ENCODE data around the gene NIT1. TPM values are rescaled to one million over a fixed set of nuclear protein-coding genes. Genes with fewer than 3 reads are reported as not detected.

Gene NIT1
- total and polyA plus RNA-seq, 9 of the 15 experiments (the other 6 are each of a cell fraction or from before 2014, with no cell fraction given), result 18.4 to 76.0 (median 33.7) TPM

DNA sequence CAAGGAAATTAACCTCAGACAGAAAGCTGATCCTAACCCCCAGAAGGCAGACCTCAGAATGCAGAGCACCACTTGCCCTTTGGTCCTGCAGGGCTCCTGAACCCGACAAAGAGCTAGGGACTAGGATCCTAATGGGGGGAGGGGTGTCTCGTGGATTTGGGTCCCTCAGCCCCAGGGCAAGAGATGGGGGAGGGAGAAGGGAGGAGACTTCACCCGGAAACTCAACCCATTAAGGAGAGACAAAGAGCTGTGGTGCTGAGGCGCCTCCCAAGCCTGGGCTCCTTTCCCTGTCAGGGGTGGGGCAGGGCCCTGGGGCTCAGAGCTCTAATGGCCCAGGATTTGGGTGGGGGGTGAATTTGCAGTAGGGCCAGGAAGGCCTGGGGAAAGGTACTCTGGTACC lies 31.4 kb upstream of the NIT1 start:
- Histone ChIP-seq H3K4me2 (ENCODE audit: insufficient read depth, low read length) (no peak overlapping the region), H3K79me2 (ENCODE audit: control insufficient read depth, insufficient read depth, low read length) (no peaks in the 10 kb centered on the region), H3K9me1 (ENCODE audit: control insufficient read depth, insufficient read depth, low read length) (no peaks in the 10 kb centered on the region), H3K27me3 (ENCODE audit: control insufficient read depth in 2 of 2, insufficient read depth in 2 of 2, low read length in 2 of 2) (no peaks in the 10 kb centered on the region), H3K9ac (ENCODE audit: insufficient read depth in 1 of 2, low read depth in 2 of 2, low read length in 2 of 2) (no peak overlapping the region), H3K36me3 (ENCODE audit: control insufficient read depth, insufficient read depth, low read length) (no peaks in the 10 kb centered on the region), H3K4me3 (no peak overlapping the region), H2AFZ (ENCODE audit: low read depth, low read length) (no peak overlapping the region), H4K20me1 (replicated peaks; ENCODE audit: control insufficient read depth, insufficient read depth, low read length) (no peaks in the 10 kb centered on the region), H3K27ac (ENCODE audit: extremely low read depth, low read depth, low read length) (no peak overlapping the region), H3K9me3 (replicated peaks; ENCODE audit: control insufficient read depth, insufficient read depth, low read depth, low read length) (no peaks in the 10 kb centered on the region), H3K4me1 (replicated peaks in 1 of 2; ENCODE audit: control insufficient read depth in 2 of 2, insufficient read depth in 2 of 2, low read length in 2 of 2) (peaks cover 11 to 18% of the 10 kb centered on the region in 2 experiments; a peak in 4 of 5 replicates)
- ATAC-seq (no peak), DNase-seq (ENCODE audit: extremely low read depth in 1 of 4, low spot score in 3 of 4) (no peak), FAIRE-seq (peak; percentile 6)
- in situ Hi-C loops (cut with MboI) (loop anchor here (25.0 kb wide), 1 partner anchor 249 kb away; no protein-coding TSS in a partner anchor), intact Hi-C loops (cut with micrococcal nuclease) (no loop called here)
- 0 out of 2 replicates have a peak, but pooled peaks have one; percentile 17 for TF ChIP-seq GABPB2 (CRISPR knock-in tag; conservative IDR thresholded peaks at IDR 0.05)
- no peak for TF ChIP-seq ZKSCAN8 (CRISPR knock-in tag; IDR thresholded peaks at IDR 0.05)
- POLR2A ChIA-PET, result interaction anchor here (0.7 to 1.6 kb wide), 5 partner anchors 11 to 73 kb away, joined by 3 to 5 read pairs (median 3); no protein-coding TSS in a partner anchor
- no TSS peak for BruUV-seq (replicated peaks)
- WGBS (ENCODE audit: insufficient coverage, low coverage, missing lambda C conversion rate), result 10% methylated on average over 3 of the region's 4 CpGs
- CTCF ChIA-PET (ENCODE audit: low intra/inter-chr PET ratio), result no interaction called here

DNA sequence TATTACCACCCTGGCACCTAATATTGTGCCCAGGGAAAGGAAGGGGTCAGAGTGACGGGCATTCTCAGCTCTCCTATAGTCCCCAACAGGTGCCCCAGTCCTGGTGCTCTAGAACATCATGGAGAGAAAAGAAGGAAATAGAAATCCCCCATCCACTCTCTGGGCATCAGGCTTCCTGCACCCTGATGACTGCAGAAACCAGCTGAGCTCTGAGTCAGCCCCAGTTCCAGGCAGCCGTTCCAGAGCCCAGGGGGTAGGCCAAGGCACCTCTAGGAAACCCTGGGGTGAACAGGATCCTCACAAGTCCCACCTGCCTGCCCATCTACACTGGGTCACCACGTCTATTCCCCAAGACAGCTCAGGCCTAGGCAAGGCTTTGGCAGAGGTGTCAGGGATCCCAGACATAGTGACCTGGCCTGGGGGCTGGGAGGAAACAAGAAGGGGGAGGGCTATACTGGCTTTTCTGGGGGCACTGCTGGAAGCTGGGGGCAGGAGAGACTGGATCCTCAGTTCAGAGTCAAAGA lies 29.3 kb upstream of the NIT1 start:
- Histone ChIP-seq H3K79me2 (ENCODE audit: control insufficient read depth, insufficient read depth, low read length) (no peaks in the 10 kb centered on the region), H3K27ac (ENCODE audit: extremely low read depth, low read depth, low read length) (no peak overlapping the region), H4K20me1 (replicated peaks; ENCODE audit: control insufficient read depth, insufficient read depth, low read length) (no peaks in the 10 kb centered on the region), H3K9me3 (replicated peaks; ENCODE audit: control insufficient read depth, insufficient read depth, low read depth, low read length) (0 out of 2 replicates have a peak, but pooled peaks cover 3% of the 10 kb centered on the region), H3K9me1 (ENCODE audit: control insufficient read depth, insufficient read depth, low read length) (no peaks in the 10 kb centered on the region), H3K4me1 (replicated peaks in 1 of 2; ENCODE audit: control insufficient read depth in 2 of 2, insufficient read depth in 2 of 2, low read length in 2 of 2) (peaks cover 6 to 8% of the 10 kb centered on the region in 2 experiments; a peak in 4 of 5 replicates), H3K4me2 (ENCODE audit: insufficient read depth, low read length) (no peak overlapping the region), H3K4me3 (no peak overlapping the region), H3K27me3 (ENCODE audit: control insufficient read depth in 2 of 2, insufficient read depth in 2 of 2, low read length in 2 of 2) (no peaks in the 10 kb centered on the region), H3K36me3 (ENCODE audit: control insufficient read depth, insufficient read depth, low read length) (no peaks in the 10 kb centered on the region), H3K9ac (ENCODE audit: insufficient read depth in 1 of 2, low read depth in 2 of 2, low read length in 2 of 2) (no peak overlapping the region; a peak in 1 of 4 replicates), H2AFZ (ENCODE audit: low read depth, low read length) (no peak overlapping the region)
- WGBS (ENCODE audit: insufficient coverage, low coverage, missing lambda C conversion rate), result 18% methylated on average over 2 of the region's 3 CpGs
- CTCF ChIA-PET (ENCODE audit: low intra/inter-chr PET ratio), result no interaction called here
- POLR2A ChIA-PET, result interaction anchor here (0.9 kb wide), 1 partner anchor 9 kb away, joined by 3 read pairs; the partner anchor contains the start of gene KLHDC9
- in situ Hi-C loops (cut with MboI), result loop anchor here (25.0 kb wide), 1 partner anchor 251 kb away; no protein-coding TSS in a partner anchor
- FAIRE-seq (no peak), DNase-seq (ENCODE audit: extremely low read depth in 1 of 4, low spot score in 3 of 4) (no peak), ATAC-seq (no peak)
- intact Hi-C loops (cut with micrococcal nuclease), result no loop called here
- BruUV-seq (replicated peaks), result no TSS peak
- TF ChIP-seq ZBTB17 (CRISPR knock-in tag; IDR thresholded peaks at IDR 0.05) (no peak), ZBTB2 (IDR thresholded peaks at IDR 0.05) (no peak), ZNF780A (CRISPR knock-in tag; IDR thresholded peaks at IDR 0.05) (no peak), GATA2 (CRISPR knock-in tag; IDR thresholded peaks at IDR 0.05) (no peak), SIN3B (IDR thresholded peaks at IDR 0.05; ENCODE audit: low read depth) (no peak), E2F3 (CRISPR knock-in tag; IDR thresholded peaks at IDR 0.05) (no peak), FUS (optimal IDR thresholded peaks at IDR 0.05; ENCODE audit: low read depth, low read length) (no peak), CTCFL (IDR thresholded peaks at IDR 0.05; ENCODE audit: borderline replicate concordance, insufficient read depth, low read depth, low read length, poor library complexity, severe bottlenecking) (no peak), MTA3 (IDR thresholded peaks at IDR 0.05; ENCODE audit: borderline replicate concordance) (no peak), RBM39 (optimal IDR thresholded peaks at IDR 0.05; ENCODE audit: low read depth, low read length) (no peak), RBM15 (IDR thresholded peaks at IDR 0.05; ENCODE audit: insufficient read depth, low read length) (no peak)

Measured in K562 (cell line).